Suprapubic skin (tissue), 3 donors: ENCODE results near the gene C1orf21.

Experiments used
- CTCF ChIP-seq, 2 donors: fragments of 200-600 bp in 1 of 2; fragments of 450-650 bp in 1 of 2; sonication (generic) in 1 of 2; IDR thresholded peaks; one replicate each; pipeline ENCODE4 v1.5.1; 2016 to 2019; ENCODE audit warnings: antibody characterized with exemption in 2 of 2, mild to moderate bottlenecking in 1 of 2, moderate library complexity in 1 of 2
- POLR2AphosphoS5 ChIP-seq, 3 donors: sonication (generic); formaldehyde crosslinking; IDR thresholded peaks; one replicate each; pipeline ENCODE4 v1.6.1; 2017; ENCODE audit warnings: antibody characterized with exemption in 3 of 3

- TF ChIP-seq POLR2AphosphoS5 (IDR thresholded peaks at IDR 0.05) (peak in 2 of 3 donors; percentile 6 to 36), CTCF (IDR thresholded peaks at IDR 0.05) (no peak)
These were observed 95.3 kb downstream of the C1orf21 start for GRCh38 chr1:184482136-184482535.
